Liver (tissue), 9 donors: ENCODE data around the gene TRUB1. TPM values are rescaled to one million over a fixed set of nuclear protein-coding genes. Genes with fewer than 3 reads are reported as not detected.

Experiments
- DNase-seq: peaks from one replicate; pipeline ENCODE4 v3.0.0-alpha.2; 2017; ENCODE audit warnings: low spot score
- H3K27ac ChIP-seq, 2 donors: one replicate each; pipeline ENCODE4 v1.7.0; 2013; ENCODE audit warnings: inconsistent platforms in 2 of 2, low read length in 2 of 2, control low read depth in 1 of 2, low read depth in 1 of 2, mild to moderate bottlenecking in 1 of 2
- H3K27me3 ChIP-seq, 4 donors: one replicate each; pipeline versions ENCODE4 v1.6.1 to v1.7.0; 2013; ENCODE audit warnings: low read length in 3 of 4, inconsistent platforms in 1 of 4, mild to moderate bottlenecking in 1 of 4, moderate library complexity in 1 of 4; ENCODE audit not compliant: control insufficient read depth in 4 of 4, insufficient read depth in 4 of 4
- H3K36me3 ChIP-seq, 4 donors: one replicate each; pipeline versions ENCODE4 v1.6.1 to v1.7.0; 2013; ENCODE audit warnings: low read length in 3 of 4, mild to moderate bottlenecking in 3 of 4, low read depth in 1 of 4, moderate library complexity in 1 of 4; ENCODE audit not compliant: control insufficient read depth in 4 of 4, insufficient read depth in 3 of 4
- H3K4me1 ChIP-seq, 4 donors: one replicate each; pipeline versions ENCODE4 v1.6.1 to v1.7.0; 2013; ENCODE audit warnings: low read length in 3 of 4, mild to moderate bottlenecking in 3 of 4, moderate library complexity in 1 of 4; ENCODE audit not compliant: control insufficient read depth in 4 of 4, insufficient read depth in 4 of 4
- H3K4me3 ChIP-seq, 3 donors: one replicate each; pipeline versions ENCODE4 v1.6.1 to v1.7.0; 2013; ENCODE audit warnings: low read length in 3 of 3, control low read depth in 1 of 3, low read depth in 1 of 3, mild to moderate bottlenecking in 1 of 3
- H3K9ac ChIP-seq, 2 donors: one replicate each; pipeline ENCODE4 v1.7.0; 2013; ENCODE audit warnings: low read length in 2 of 2, mild to moderate bottlenecking in 2 of 2, moderate library complexity in 2 of 2, control low read depth in 1 of 2, low read depth in 1 of 2
- H3K9me3 ChIP-seq, 4 donors: one replicate each; pipeline versions ENCODE4 v1.6.1 to v1.7.0; 2013; ENCODE audit warnings: low read length in 3 of 4; ENCODE audit not compliant: control insufficient read depth in 4 of 4
- EGR1 ChIP-seq, 2 donors: IDR thresholded peaks; 2 replicates each; pipeline ENCODE4 v1.6.1; 2016 to 2018; ENCODE audit warnings: antibody characterized with exemption in 2 of 2, low read depth in 2 of 2
- FOXA1 ChIP-seq: IDR thresholded peaks from 2 replicates; pipeline ENCODE4 v1.6.1; 2016; ENCODE audit warnings: antibody characterized with exemption
- FOXA2 ChIP-seq: IDR thresholded peaks from 2 replicates; pipeline ENCODE4 v1.6.1; 2016; ENCODE audit warnings: antibody characterized with exemption
- GABPA ChIP-seq, 2 donors: IDR thresholded peaks in 1 of 2; conservative IDR thresholded peaks in 1 of 2; 2 replicates each; pipeline ENCODE4 v1.6.1; 2016; ENCODE audit warnings: antibody characterized with exemption in 2 of 2, mild to moderate bottlenecking in 1 of 2, moderate library complexity in 1 of 2
- HNF4A ChIP-seq, 2 donors: conservative IDR thresholded peaks; 2 replicates each; pipeline ENCODE4 v1.6.1; 2016; ENCODE audit warnings: antibody characterized with exemption in 2 of 2, mild to moderate bottlenecking in 2 of 2
- HNF4G ChIP-seq: IDR thresholded peaks from 2 replicates; pipeline ENCODE4 v1.6.1; 2016; ENCODE audit warnings: antibody characterized with exemption
- MAX ChIP-seq: IDR thresholded peaks from 2 replicates; pipeline ENCODE4 v1.6.1; 2016; ENCODE audit warnings: antibody characterized with exemption
- NR2F2 ChIP-seq: IDR thresholded peaks from 2 replicates; pipeline ENCODE4 v1.6.1; 2016; ENCODE audit warnings: antibody characterized with exemption
- RAD21 ChIP-seq, 2 donors: IDR thresholded peaks; 2 replicates each; pipeline ENCODE4 v1.6.1; 2016; ENCODE audit warnings: antibody characterized with exemption in 2 of 2, mild to moderate bottlenecking in 2 of 2
- REST ChIP-seq: IDR thresholded peaks from 2 replicates; pipeline ENCODE4 v1.6.1; 2016; ENCODE audit warnings: antibody characterized with exemption, mild to moderate bottlenecking
- RXRA ChIP-seq, 2 donors: IDR thresholded peaks; 2 replicates each; pipeline ENCODE4 v1.6.1; 2017 to 2018; ENCODE audit warnings: antibody characterized with exemption in 2 of 2, mild to moderate bottlenecking in 1 of 2
- SP1 ChIP-seq: IDR thresholded peaks from 2 replicates; pipeline ENCODE4 v1.6.1; 2018; ENCODE audit warnings: antibody characterized with exemption, mild to moderate bottlenecking
- TAF1 ChIP-seq: conservative IDR thresholded peaks from 2 replicates; pipeline ENCODE4 v1.6.1; 2016; ENCODE audit warnings: antibody characterized with exemption, mild to moderate bottlenecking
- YY1 ChIP-seq: IDR thresholded peaks from 2 replicates; pipeline ENCODE4 v1.6.1; 2016; ENCODE audit warnings: antibody characterized with exemption, mild to moderate bottlenecking
- ZBTB33 ChIP-seq: IDR thresholded peaks from 2 replicates; pipeline ENCODE4 v1.6.1; 2016; ENCODE audit warnings: antibody characterized with exemption
- WGBS: extraction: QIAGEN DNeasy Blood & Tissue Kit; methylation state at CpG from one replicate; pipeline ENCODE4 v1.1.7; 2013; 5-methylcytosine and 5-hydroxymethylcytosine counted together
- polyA plus RNA-seq, 2 donors: library from polyadenylated mRNA; stranded (reverse) in 1 of 2; unstranded in 1 of 2; fragments of 200-250 nt in 1 of 2; fragments of >200 nt in 1 of 2; fragmentation: Nextera tagmentation in 1 of 2; extraction: Ambion mirVana in 1 of 2; gene quantifications; one replicate each; pipeline versions ENCODE4 v1.2.1 to v1.2.3, GENCODE V29; 2013 to 2015
- total RNA-seq, 2 donors: library from RNA; depleted of rRNA; stranded (reverse); fragments of >200 nt; gene quantifications; one replicate each; pipeline ENCODE4 v1.2.3, GENCODE V29; 2014
- TF ChIP-seq, protein P1 (sequence below): fragments of 150-350 bp; IDR thresholded peaks from 2 replicates; pipeline ENCODE4 v1.5.1; 2017; ENCODE audit warnings: improper control_type of control experiment, low read depth, low read length; ENCODE audit not compliant: missing input control
- TF ChIP-seq, protein P2 (sequence below): IDR thresholded peaks from 2 replicates; pipeline ENCODE4 v1.6.1; 2016; ENCODE audit warnings: antibody characterized with exemption
- donor health status: healthy.
- donor health status: healthy.
- donor health status: healthy.
- donor health status: healthy.
- donor health status: healthy.

TRUB1 gene
- total and polyA plus RNA-seq, 4 donors = 6.1 to 14.1 (median 8.3) TPM

DNA sequence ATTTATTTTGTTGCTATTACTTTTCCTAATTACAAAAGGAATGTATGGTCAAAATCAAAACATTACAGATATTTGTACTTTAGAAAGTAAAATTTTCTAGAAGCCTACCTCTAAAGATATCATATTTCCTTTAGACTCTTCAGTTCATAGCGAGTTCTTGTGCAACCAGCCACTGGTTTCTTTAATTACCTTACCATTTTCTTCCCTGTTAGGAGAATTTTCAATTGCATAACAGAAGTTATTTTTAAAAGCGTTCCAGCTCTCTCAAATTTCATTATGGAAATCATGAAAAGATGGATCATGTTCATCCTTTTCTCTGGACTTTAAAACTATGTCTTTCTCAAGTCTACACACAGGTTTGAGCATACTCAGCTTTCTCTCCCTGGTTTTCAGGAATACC is 5.0 kb upstream of the TRUB1 start:
- H3K36me3 ChIP-seq = no peaks in the 10 kb centered on the region
- no peak overlapping the region for H3K27ac ChIP-seq
- peaks cover 0 to 4% (median under 1%) of the 10 kb centered on the region in 4 donors for H3K4me1 ChIP-seq
- TF ChIP-seq, protein P1, sequence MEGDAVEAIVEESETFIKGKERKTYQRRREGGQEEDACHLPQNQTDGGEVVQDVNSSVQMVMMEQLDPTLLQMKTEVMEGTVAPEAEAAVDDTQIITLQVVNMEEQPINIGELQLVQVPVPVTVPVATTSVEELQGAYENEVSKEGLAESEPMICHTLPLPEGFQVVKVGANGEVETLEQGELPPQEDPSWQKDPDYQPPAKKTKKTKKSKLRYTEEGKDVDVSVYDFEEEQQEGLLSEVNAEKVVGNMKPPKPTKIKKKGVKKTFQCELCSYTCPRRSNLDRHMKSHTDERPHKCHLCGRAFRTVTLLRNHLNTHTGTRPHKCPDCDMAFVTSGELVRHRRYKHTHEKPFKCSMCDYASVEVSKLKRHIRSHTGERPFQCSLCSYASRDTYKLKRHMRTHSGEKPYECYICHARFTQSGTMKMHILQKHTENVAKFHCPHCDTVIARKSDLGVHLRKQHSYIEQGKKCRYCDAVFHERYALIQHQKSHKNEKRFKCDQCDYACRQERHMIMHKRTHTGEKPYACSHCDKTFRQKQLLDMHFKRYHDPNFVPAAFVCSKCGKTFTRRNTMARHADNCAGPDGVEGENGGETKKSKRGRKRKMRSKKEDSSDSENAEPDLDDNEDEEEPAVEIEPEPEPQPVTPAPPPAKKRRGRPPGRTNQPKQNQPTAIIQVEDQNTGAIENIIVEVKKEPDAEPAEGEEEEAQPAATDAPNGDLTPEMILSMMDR = no peak
- TF ChIP-seq MAX (no peak), FOXA1 (no peak), HNF4G (no peak), RAD21 (IDR thresholded peaks at IDR 0.05) (no peak), RXRA (IDR thresholded peaks at IDR 0.05) (no peak), SP1 (no peak), GABPA (IDR thresholded peaks at IDR 0.05 in 1 of 2, conservative IDR thresholded peaks at IDR 0.05 in 1 of 2) (no peak), NR2F2 (no peak), ZBTB33 (no peak), FOXA2 (no peak), YY1 (no peak), HNF4A (conservative IDR thresholded peaks at IDR 0.05) (no peak)
- TF ChIP-seq, protein P2, sequence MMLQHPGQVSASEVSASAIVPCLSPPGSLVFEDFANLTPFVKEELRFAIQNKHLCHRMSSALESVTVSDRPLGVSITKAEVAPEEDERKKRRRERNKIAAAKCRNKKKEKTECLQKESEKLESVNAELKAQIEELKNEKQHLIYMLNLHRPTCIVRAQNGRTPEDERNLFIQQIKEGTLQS = no peak
- H3K9ac ChIP-seq = no peak overlapping the region
- no peak overlapping the region for H3K4me3 ChIP-seq
- DNase-seq = no peak
- 84% methylated on average over 2 of the region's 2 CpGs for whole genome bisulfite sequencing
- no peaks in the 10 kb centered on the region for H3K27me3 ChIP-seq
- no peaks in the 10 kb centered on the region for H3K9me3 ChIP-seq

- 83% methylated on average over 5 of the region's 5 CpGs for WGBS
Measured at GRCh38 chr10:114933588-114933987, 4.4 kb upstream of the TRUB1 start.

More at GRCh38 chr10:114933588-114933987, 4.4 kb upstream of the TRUB1 start:
- no peak for DNase-seq
- no peaks in the 10 kb centered on the region for H3K36me3 ChIP-seq
- no peak overlapping the region for H3K9ac ChIP-seq
- H3K27me3 ChIP-seq = no peaks in the 10 kb centered on the region
- TF ChIP-seq FOXA2 (no peak), YY1 (no peak), TAF1 (no peak), RXRA (IDR thresholded peaks at IDR 0.05) (no peak), EGR1 (IDR thresholded peaks at IDR 0.05; ENCODE audit: low read depth in 2 of 2) (no peak), REST (no peak), HNF4G (no peak), MAX (no peak), FOXA1 (no peak), SP1 (no peak)
- TF ChIP-seq, protein P1 = no peak
- TF ChIP-seq, protein P2 = no peak
- H3K4me1 ChIP-seq = peaks cover 0 to 4% (median 3%) of the 10 kb centered on the region in 4 donors
- H3K27ac ChIP-seq = no peak overlapping the region
- no peaks in the 10 kb centered on the region for H3K9me3 ChIP-seq
- H3K4me3 ChIP-seq = no peak overlapping the region
